A549 (cell line): Measurements from ENCODE around the gene ACRBP. TPM values are rescaled to one million over a fixed set of nuclear protein-coding genes. Genes with fewer than 3 reads are reported as not detected.

Source experiments
- ATAC-seq, 2 experiments: fragments of 200-7000 bp in 1 of 2; fragments of >200 bp in 1 of 2; cut with Nextera tagmentation in 1 of 2; cut with Tn5 transposase in 1 of 2; 3 replicates each; pipeline versions ENCODE4 v1.8.0 to v1.9.1; 2018 to 2020; ENCODE audit warnings: mild to moderate bottlenecking in 1 of 2, moderate library complexity in 1 of 2
- CTCF ChIA-PET: fragments of 300-600 bp; sonication (Branson Sonifier 250); formaldehyde crosslinking; extraction: SDS; loops from one replicate; lab custom pipeline; 2021; ENCODE audit warnings: antibody characterized with exemption, inconsistent platforms; lab: Yijun Ruan, JAX
- POLR2A ChIA-PET: fragments of 350-600 bp; formaldehyde crosslinking; extraction: SDS; loops from one replicate; lab custom pipeline; 2021; ENCODE audit warnings: antibody characterized with exemption, inconsistent platforms; lab: Yijun Ruan, JAX
- DNase-seq, 2 experiments: peaks; one replicate each; pipeline versions ENCODE4 v3.0.0 to v3.0.0-alpha.2; 2011 to 2016; ENCODE audit warnings: low read depth in 1 of 2, low spot score in 1 of 2
- FAIRE-seq: peaks from 2 replicates; lab custom pipeline; 2011; peaks lifted over from hg19 to GRCh38; lab: Jason Lieb, UNC
- H3K27ac ChIP-seq, 2 experiments: fragments of >200 bp; sonication (Bioruptor Twin); formaldehyde crosslinking; 3 replicates each; pipeline ENCODE4 v1.5.1; 2016 to 2017
- H3K4me1 ChIP-seq: fragments of >200 bp; sonication (Bioruptor Twin); formaldehyde crosslinking; 3 replicates; pipeline ENCODE4 v1.6.1; 2016
- H3K4me2 ChIP-seq: fragments of >200 bp; sonication (Bioruptor Twin); formaldehyde crosslinking; 3 replicates; pipeline ENCODE4 v1.6.1; 2016
- H3K4me3 ChIP-seq: fragments of >200 bp; sonication (Bioruptor Twin); formaldehyde crosslinking; 3 replicates; pipeline ENCODE4 v1.5.1; 2016
- H3K9me3 ChIP-seq: fragments of >200 bp; sonication (Bioruptor Twin); formaldehyde crosslinking; 3 replicates; pipeline ENCODE4 v1.6.1; 2016
- BCL3 ChIP-seq: fragments of >200 bp; sonication (Bioruptor Twin); formaldehyde crosslinking; IDR thresholded peaks from 3 replicates; pipeline ENCODE4 v1.6.1; 2016
- BHLHE40 ChIP-seq: IDR thresholded peaks from 2 replicates; pipeline ENCODE4 v1.6.1; 2012; ENCODE audit warnings: low read depth, low read length, inconsistent platforms
- CHD2 ChIP-seq: fragments of 150-350 bp; IDR thresholded peaks from 2 replicates; pipeline ENCODE4 v1.6.1; 2014; ENCODE audit warnings: low read length; ENCODE audit not compliant: partially characterized antibody
- CHD4 ChIP-seq: fragments of 200-600 bp; sonication (generic); IDR thresholded peaks from 2 replicates; pipeline ENCODE4 v1.6.1; 2016; ENCODE audit warnings: antibody characterized with exemption, mild to moderate bottlenecking, borderline replicate concordance
- EHF ChIP-seq: fragments of 250-450 bp; sonication (Bioruptor Pico); IDR thresholded peaks from 2 replicates; pipeline ENCODE4 v1.5.0; 2020; ENCODE audit warnings: mild to moderate bottlenecking
- EP300 ChIP-seq, 2 experiments: fragments of >200 bp; sonication (Bioruptor Twin); formaldehyde crosslinking; IDR thresholded peaks; 2 replicates in 1 of 2; 3 replicates in 1 of 2; pipeline ENCODE4 v1.6.1; 2016 to 2017
- ESRRA ChIP-seq: fragments of 150-350 bp; IDR thresholded peaks from 2 replicates; pipeline ENCODE4 v1.6.1; 2014; ENCODE audit warnings: mild to moderate bottlenecking, low read length, borderline replicate concordance
- FOSB ChIP-seq: fragments of 250-450 bp; sonication (Bioruptor Pico); IDR thresholded peaks from 2 replicates; pipeline ENCODE4 v1.5.0; 2020; ENCODE audit warnings: mild to moderate bottlenecking, moderate library complexity
- FOSL2 ChIP-seq, 2 experiments: fragments of 450-650 bp in 1 of 2; fragments of >200 bp in 1 of 2; sonication (Bioruptor Twin) in 1 of 2; formaldehyde crosslinking; IDR thresholded peaks; 2 replicates each; pipeline versions ENCODE4 v1.5.0 to v1.6.1; 2016 to 2020; ENCODE audit warnings: mild to moderate bottlenecking in 1 of 2, moderate library complexity in 1 of 2
- GATA3 ChIP-seq: IDR thresholded peaks from 2 replicates; pipeline ENCODE4 v1.6.1; 2012; ENCODE audit warnings: borderline replicate concordance
- HEYL ChIP-seq: fragments of 250-450 bp; sonication (Bioruptor Pico); IDR thresholded peaks from 2 replicates; pipeline ENCODE4 v1.8.0; 2021; ENCODE audit warnings: mild to moderate bottlenecking, moderate library complexity
- HMGXB4 ChIP-seq: fragments of 250-450 bp; sonication (Bioruptor Pico); IDR thresholded peaks from 2 replicates; pipeline ENCODE4 v1.5.0; 2021; ENCODE audit warnings: mild to moderate bottlenecking, moderate library complexity, borderline replicate concordance
- HOXB13 ChIP-seq: fragments of 250-450 bp; sonication (Bioruptor Pico); IDR thresholded peaks from 2 replicates; pipeline ENCODE4 v1.5.0; 2020; ENCODE audit warnings: low read depth, mild to moderate bottlenecking, moderate library complexity
- HOXB5 ChIP-seq: fragments of 250-450 bp; sonication (Bioruptor Pico); IDR thresholded peaks from 2 replicates; pipeline ENCODE4 v1.5.0; 2020; ENCODE audit warnings: mild to moderate bottlenecking, moderate library complexity
- JUN ChIP-seq, 2 experiments: fragments of >200 bp; sonication (Bioruptor Twin); formaldehyde crosslinking; IDR thresholded peaks; 2 replicates in 1 of 2; 3 replicates in 1 of 2; pipeline ENCODE4 v1.6.1; 2016 to 2017
- JUNB ChIP-seq: fragments of >200 bp; sonication (Bioruptor Twin); formaldehyde crosslinking; IDR thresholded peaks from 2 replicates; pipeline ENCODE4 v1.6.1; 2016
- KDM5A ChIP-seq: fragments of 200-600 bp; sonication (generic); IDR thresholded peaks from 2 replicates; pipeline ENCODE4 v1.6.1; 2016; ENCODE audit warnings: antibody characterized with exemption, mild to moderate bottlenecking
- MAFK ChIP-seq: fragments of 450-650 bp; IDR thresholded peaks from 2 replicates; pipeline ENCODE4 v1.6.1; 2014; ENCODE audit not compliant: partially characterized antibody
- MAZ ChIP-seq: fragments of 150-350 bp; IDR thresholded peaks from 2 replicates; pipeline ENCODE4 v1.6.1; 2014; ENCODE audit warnings: antibody characterized with exemption, low read depth, low read length, borderline replicate concordance
- NFE2L2 ChIP-seq: fragments of 150-350 bp; conservative IDR thresholded peaks from 2 replicates; pipeline ENCODE4 v1.6.1; 2014; ENCODE audit warnings: low read length
- RARB ChIP-seq: fragments of 250-450 bp; sonication (Bioruptor Pico); IDR thresholded peaks from 2 replicates; pipeline ENCODE4 v1.8.0; 2021; ENCODE audit warnings: mild to moderate bottlenecking, moderate library complexity
- RFX5 ChIP-seq: fragments of 450-650 bp; IDR thresholded peaks from 2 replicates; pipeline ENCODE4 v1.7.1; 2014; ENCODE audit warnings: antibody characterized with exemption, mild to moderate bottlenecking, moderate library complexity
- RNF2 ChIP-seq: fragments of 200-600 bp; sonication (generic); IDR thresholded peaks from 2 replicates; pipeline ENCODE4 v1.6.1; 2016; ENCODE audit warnings: low read depth, mild to moderate bottlenecking, antibody characterized with exemption, moderate library complexity, borderline replicate concordance
- SMC3 ChIP-seq: fragments of >200 bp; sonication (Bioruptor Twin); formaldehyde crosslinking; IDR thresholded peaks from 3 replicates; pipeline ENCODE4 v1.6.1; 2018; ENCODE audit warnings: inconsistent platforms
- TP53 ChIP-seq: fragments of 250-450 bp; sonication (Bioruptor Pico); IDR thresholded peaks from 2 replicates; pipeline ENCODE4 v1.5.0; 2021; ENCODE audit warnings: mild to moderate bottlenecking, moderate library complexity
- USF2 ChIP-seq: fragments of 450-650 bp; IDR thresholded peaks from 2 replicates; pipeline ENCODE4 v1.6.1; 2014; ENCODE audit warnings: antibody characterized with exemption
- ZC3H11A ChIP-seq: fragments of 450-650 bp; IDR thresholded peaks from 2 replicates; pipeline ENCODE4 v1.6.1; 2014; ENCODE audit warnings: antibody characterized with exemption, mild to moderate bottlenecking
- ZNF302 ChIP-seq: fragments of 250-450 bp; sonication (Bioruptor Pico); IDR thresholded peaks from 2 replicates; pipeline ENCODE4 v1.9.0; 2021; ENCODE audit warnings: inconsistent platforms, mild to moderate bottlenecking, moderate library complexity
- WGBS: methylation state at CpG from one replicate; pipeline ENCODE4 v1.1.6; 2017; ENCODE audit errors: missing lambda C conversion rate; 5-methylcytosine and 5-hydroxymethylcytosine counted together
- polyA plus RNA-seq, 4 experiments: library from polyadenylated mRNA; depleted of rRNA in 3 of 4; stranded (reverse); fragments of >200 nt; fragmentation: RNase III in 1 of 4; extraction: RNeasy Plus Mini Kit Qiagen cat#74134 plus additional on column Dnase treatment in 1 of 4; gene quantifications; 2 replicates in 3 of 4; 3 replicates in 1 of 4; pipeline ENCODE4 v1.2.3, GENCODE V29; 2011 to 2017

The ACRBP gene
- polyA plus RNA-seq, 2 of the 4 experiments (the other 2 are of a cell fraction), result 0.34 to 0.70 TPM

DNA sequence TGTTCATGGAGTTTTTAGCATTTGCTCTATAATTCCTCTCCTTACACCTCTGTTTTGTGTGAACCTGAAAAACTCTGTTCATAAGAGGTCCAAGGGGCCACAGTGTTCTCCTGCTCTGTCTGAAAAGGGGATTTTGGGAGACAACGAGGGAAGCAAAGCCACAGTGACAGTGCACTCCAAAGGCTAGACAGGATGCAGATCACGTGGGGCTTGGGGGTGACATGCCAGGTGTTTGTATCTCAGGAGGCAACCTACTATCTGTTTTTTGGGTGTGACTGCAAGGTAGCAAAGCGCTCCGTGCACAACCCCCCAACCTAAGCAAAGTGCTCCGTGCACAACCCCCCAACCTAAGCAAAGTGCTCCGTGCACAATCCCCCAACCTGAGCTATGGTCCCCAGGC, 35.0 kb downstream of the ACRBP start:
- TF ChIP-seq NFE2L2 (no peak), BCL3 (no peak), GATA3 (no peak), ZNF302 (CRISPR knock-in tag) (no peak), JUN (IDR thresholded peaks at IDR 0.05) (no peak), ESRRA (no peak), RNF2 (no peak), FOSL2 (IDR thresholded peaks at IDR 0.05) (no peak), FOSL2 (CRISPR knock-in tag; IDR thresholded peaks at IDR 0.05) (no peak), HOXB5 (no peak), BHLHE40 (no peak), RARB (CRISPR knock-in tag) (no peak), CHD2 (no peak), HEYL (no peak), KDM5A (no peak), EP300 (IDR thresholded peaks at IDR 0.05) (no peak), TP53 (CRISPR knock-in tag) (no peak), ZC3H11A (no peak), FOSB (CRISPR knock-in tag) (no peak), EHF (no peak)
- H3K4me2 ChIP-seq, result no peak overlapping the region; the same call in 2 of the 3 replicates
- POLR2A ChIA-PET, result no interaction called here
- FAIRE-seq (no peak), ATAC-seq (no peak), DNase-seq (no peak)
- no peak overlapping the region for H3K4me3 ChIP-seq
- peaks cover 30% of the 10 kb centered on the region for H3K4me1 ChIP-seq
- H3K9me3 ChIP-seq, result no peaks in the 10 kb centered on the region
- CTCF ChIA-PET, result interaction anchor here (0.6 to 1.3 kb wide), 3 partner anchors 60 to 214 kb away, joined by 3 to 5 read pairs (median 4); no protein-coding TSS in a partner anchor
- H3K27ac ChIP-seq, result no peak overlapping the region
- 88% methylated on average over 6 of the region's 6 CpGs for WGBS

GRCh38 chr12:6608592-6609281, 38.5 kb downstream of the ACRBP start:
- Histone ChIP-seq H3K4me2 (no peak overlapping the region), H3K4me1 (peaks cover 41% of the 10 kb centered on the region)

DNA sequence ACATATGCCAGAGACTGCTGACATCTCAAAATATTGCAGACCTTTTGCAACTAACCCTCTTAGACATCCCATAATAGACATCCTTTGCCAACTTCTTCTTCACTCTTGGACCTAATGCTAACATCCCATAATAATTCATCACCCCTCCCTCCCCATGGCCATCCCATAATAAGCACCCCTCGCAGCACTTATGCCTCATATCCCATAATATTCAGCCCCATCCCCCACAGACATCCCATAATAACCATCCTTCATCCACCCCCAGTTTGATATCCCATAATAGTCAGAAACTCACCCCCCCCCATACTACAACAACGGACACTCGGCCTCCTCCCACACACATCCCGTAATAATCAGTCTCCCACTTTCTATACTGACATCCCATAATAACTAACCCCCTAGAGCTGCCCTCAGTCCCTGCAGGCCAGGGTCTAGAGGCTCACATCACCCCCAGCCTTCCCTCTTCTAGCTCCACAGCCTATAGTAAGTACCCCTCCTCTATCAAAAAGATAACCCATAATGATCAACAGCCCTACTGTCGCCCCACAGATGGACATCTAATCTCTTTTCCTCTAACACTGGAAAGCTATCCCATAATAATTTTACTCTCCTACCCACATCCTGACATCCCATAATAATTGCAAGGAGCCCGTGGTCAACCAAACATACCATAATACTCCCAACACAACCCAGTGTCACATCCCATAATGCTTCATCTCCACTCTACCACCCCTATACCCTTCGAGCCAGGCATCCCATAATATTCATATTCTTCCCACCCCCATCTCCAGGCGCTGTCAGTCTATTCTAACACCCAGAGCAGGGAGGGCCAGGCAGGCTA, 39.3 kb downstream of the ACRBP start:
- H3K4me2 ChIP-seq, result peak overlapping the region; percentile 97
- peaks cover 41% of the 10 kb centered on the region for H3K4me1 ChIP-seq
- 17% methylated on average over 8 of the region's 8 CpGs for WGBS
- ChIA-PET POLR2A (interaction anchor here (1.0 kb wide), 2 partner anchors 82 to 116 kb away, joined by 3 read pairs; partner anchors contain the start of gene COPS7A), CTCF (interaction anchor here (0.6 to 1.8 kb wide), 6 partner anchors 16 to 218 kb away, joined by 3 to 7 read pairs (median 3); partner anchors contain the start of gene COPS7A)
- ATAC-seq (peak; percentile 57 to 64), FAIRE-seq (no peak), DNase-seq (peak; percentile 76 to 89)
- H3K4me3 ChIP-seq, result no peak overlapping the region
- H3K9me3 ChIP-seq, result no peaks in the 10 kb centered on the region
- H3K27ac ChIP-seq, result peak overlapping the region; percentile 44 to 99; a peak in 4 of 6 replicates
- TF ChIP-seq RARB (CRISPR knock-in tag) (no peak), RFX5 (no peak), JUNB (no peak), ZC3H11A (no peak), SMC3 (no peak), CHD4 (no peak), KDM5A (no peak), HMGXB4 (no peak), EHF (peak; percentile 93), EP300 (IDR thresholded peaks at IDR 0.05) (no peak), MAFK (peak; percentile 78), HEYL (no peak), USF2 (no peak)

More at GRCh38 chr12:6608592-6609281, 38.5 kb downstream of the ACRBP start:
- ATAC-seq (peak; percentile 14 to 17; a peak in 4 of 6 replicates), DNase-seq (peak; percentile 36 to 58), FAIRE-seq (no peak)
- ChIA-PET CTCF (interaction anchor here (0.6 to 1.8 kb wide), 8 partner anchors 10 to 217 kb away, joined by 3 to 7 read pairs (median 3); partner anchors contain the start of gene COPS7A), POLR2A (interaction anchor here (0.5 to 1.5 kb wide), 4 partner anchors 21 to 243 kb away, joined by 3 to 6 read pairs (median 4); partner anchors contain the start of genes CDCA3, COPS7A and USP5)
- TF ChIP-seq RNF2 (no peak), HOXB13 (CRISPR knock-in tag) (no peak), MAZ (no peak)
- WGBS, result 58% methylated on average over 8 of the region's 8 CpGs
- Histone ChIP-seq H3K4me3 (no peak overlapping the region), H3K9me3 (no peaks in the 10 kb centered on the region), H3K27ac (peak overlapping the region in 1 of 2 experiments; percentile 99; a peak in 2 of 6 replicates)
